Heart right ventricle (tissue), 16 donors: Measurements from ENCODE around the gene PVALEF. TPM values are rescaled to one million over a fixed set of nuclear protein-coding genes. Genes with fewer than 3 reads are reported as not detected.

Experiments used
- ATAC-seq, 8 donors: fragments of 200-7000 bp; cut with Tn5 transposase; one replicate each; pipeline ENCODE4 v1.9.1; 2020; ENCODE audit warnings: mild to moderate bottlenecking in 8 of 8, moderate library complexity in 8 of 8, moderate number of reproducible peaks in 1 of 8
- DNase-seq, 2 donors: peaks; one replicate each; pipeline ENCODE4 v3.0.0-alpha.2; 2020
- H3K27ac ChIP-seq, 10 donors: fragments of 200-600 bp; sonication (generic) in 2 of 10; one replicate each; pipeline versions ENCODE4 v1.5.0 to v1.8.0; 2020 to 2022; ENCODE audit warnings: mild to moderate bottlenecking in 3 of 10
- H3K27me3 ChIP-seq, 7 donors: fragments of 200-600 bp; one replicate each; pipeline ENCODE4 v1.8.0; 2021 to 2022; ENCODE audit warnings: mild to moderate bottlenecking in 2 of 7
- H3K36me3 ChIP-seq, 9 donors: fragments of 200-600 bp; sonication (generic) in 1 of 9; one replicate each; pipeline versions ENCODE4 v1.5.0 to v1.8.0; 2020 to 2022; ENCODE audit warnings: mild to moderate bottlenecking in 2 of 9
- H3K4me1 ChIP-seq, 9 donors: fragments of 200-600 bp; sonication (generic) in 1 of 9; one replicate each; pipeline versions ENCODE4 v1.5.0 to v1.8.0; 2020 to 2022; ENCODE audit warnings: mild to moderate bottlenecking in 4 of 9
- H3K4me3 ChIP-seq, 10 donors: fragments of 200-600 bp; sonication (generic) in 2 of 10; one replicate each; pipeline versions ENCODE4 v1.5.0 to v1.8.0; 2020 to 2022; ENCODE audit warnings: mild to moderate bottlenecking in 7 of 10, moderate library complexity in 2 of 10
- H3K9me3 ChIP-seq, 11 donors: fragments of 200-600 bp in 10 of 11; sonication (generic) in 2 of 11; one replicate each; pipeline versions ENCODE4 v1.5.0 to v1.8.0; 2013 to 2022; ENCODE audit warnings: mild to moderate bottlenecking in 2 of 11, control low read depth in 1 of 11, moderate library complexity in 1 of 11
- CTCF ChIP-seq, 9 donors: fragments of 200-600 bp; sonication (generic) in 2 of 9; IDR thresholded peaks; one replicate each; pipeline versions ENCODE4 v1.5.0 to v1.8.0; 2021 to 2022; ENCODE audit warnings: antibody characterized with exemption in 9 of 9, mild to moderate bottlenecking in 5 of 9, moderate library complexity in 1 of 9
- WGBS, 2 donors: extraction: QIAGEN DNeasy Blood & Tissue Kit; methylation state at CpG; one replicate each; pipeline ENCODE4 v1.1.7; 2013; ENCODE audit warnings: inconsistent platforms in 1 of 2; 5-methylcytosine and 5-hydroxymethylcytosine counted together
- intact Hi-C, 10 donors: fragments of 100-400 bp; cut with DNase I; formaldehyde crosslinking; loops; one replicate each; pipeline versions ENCODE4 v1.11.1 to v1.14.2; 2022
- polyA plus RNA-seq, 2 donors: library from polyadenylated mRNA; stranded (reverse); fragments of 200-250 nt; gene quantifications; one replicate each; pipeline ENCODE4 v1.2.3, GENCODE V29; 2013
- total RNA-seq, 10 donors: library from RNA; stranded (reverse); fragmentation: NEBNext Ultra II Directional in 3 of 10; extraction: Animal tissue kit (Norgen Biotek cat#: 25700) in 3 of 10; gene quantifications; one replicate each; pipeline versions ENCODE4 v1.2.1 to v1.2.4, GENCODE V29; 2021 to 2023
- donor health status: Arrhythmogenic right ventricular cardiomyopathy.
- donor health status: ischemic (EF 13 %, LVEDD 7.1; RV severe dilation, severe dysfunction).
- donor health status: healthy with polysubstance abuse.
- donor health status: DM: no; HTN: yes; CAD: no.
- donor health status: DM: no; HTN: no; CAD: no.
- donor health status: ischemic (EF 25% LVEDD 6.9; RV normal size, moderate dysfunction).
- donor health status: ischemic (EF 25% LVEDD 5.7; RV mildly dilated, moderate dysfunction).
- donor health status: healthy.
- donor health status: DM: yes; HTN: yes; CAD: no.
- donor health status: Ischemic cardiomyopathy.
- donor health status: ischemic (EF 35%, LVEDD 5.7; RV mildly dilated, moderate dysfunction).
- donor health status: nonischemic (EF 11% LVEDD 7.7; RV severe dilation, severe dysfunction).
- donor health status: DM: yes; HTN: yes; CAD: no.
- donor health status: PGD.
- donor health status: ischemic (EF 29% LVEDD 5.4; RV normal size, mild dysfunction).
- donor health status: nonischemic (EF 23%, LVEDD 6.1; RV moderate dilation, normal function).

The PVALEF gene
- total and polyA plus RNA-seq, 12 donors: not detected

- Histone ChIP-seq H3K36me3 (no peaks in the 10 kb centered on the region), H3K4me3 (no peak overlapping the region), H3K27me3 (peaks cover 0 to 28% (median 18%) of the 10 kb centered on the region in 7 donors), H3K4me1 (peaks cover 0 to 8% (median 5%) of the 10 kb centered on the region in 9 donors), H3K9me3 (no peaks in the 10 kb centered on the region), H3K27ac (no peak overlapping the region)
- WGBS, 2 donors: 97 to 100% methylated on average over 3 of the region's 3 CpGs
- no peak for TF ChIP-seq CTCF (IDR thresholded peaks at IDR 0.05)
- DNase-seq (no peak), ATAC-seq (no peak)
- intact Hi-C loops: no loop called here
These were observed 4.6 kb downstream of the PVALEF start for GRCh38 chr17:81169870-81170309.

- peaks cover 0 to 10% (median 0%) of the 10 kb centered on the region in 11 donors for H3K9me3 ChIP-seq
- H3K4me3 ChIP-seq: no peak overlapping the region
- WGBS, 2 donors: 90 to 93% methylated on average over 15 of the region's 15 CpGs
- no peaks in the 10 kb centered on the region for H3K36me3 ChIP-seq
- intact Hi-C loops: no loop called here
- no peak overlapping the region for H3K27ac ChIP-seq
- H3K27me3 ChIP-seq: peaks cover 0 to 19% (median 10%) of the 10 kb centered on the region in 7 donors
- ATAC-seq (no peak), DNase-seq (no peak)
- no peak for TF ChIP-seq CTCF (IDR thresholded peaks at IDR 0.05)
- peaks cover 0 to 4% (median 0%) of the 10 kb centered on the region in 9 donors for H3K4me1 ChIP-seq
These were observed 5.6 kb downstream of the PVALEF start for GRCh38 chr17:81170727-81171494.

GRCh38 chr17:81171941-81172340, 6.6 kb downstream of the PVALEF start:
- no peak overlapping the region for H3K27ac ChIP-seq
- H3K4me1 ChIP-seq: no peaks in the 10 kb centered on the region
- no peak overlapping the region for H3K4me3 ChIP-seq
- intact Hi-C loops: no loop called here
- DNase-seq: no peak
- no peaks in the 10 kb centered on the region for H3K36me3 ChIP-seq
- no peak for TF ChIP-seq CTCF (IDR thresholded peaks at IDR 0.05)
- peaks cover 0 to 11% (median 0%) of the 10 kb centered on the region in 11 donors for H3K9me3 ChIP-seq
- peak in 3 of 8 donors; percentile 17 to 42 (median 29) for ATAC-seq
- peaks cover 0 to 11% (median 4%) of the 10 kb centered on the region in 7 donors for H3K27me3 ChIP-seq
- WGBS, 2 donors: 62 to 67% methylated on average over 8 of the region's 8 CpGs

- intact Hi-C loops: no loop called here
- DNase-seq: no peak
- WGBS, 2 donors: 82 to 83% methylated on average over 11 of the region's 11 CpGs
- TF ChIP-seq CTCF (IDR thresholded peaks at IDR 0.05): no peak
- no peak overlapping the region for H3K27ac ChIP-seq
- no peaks in the 10 kb centered on the region for H3K36me3 ChIP-seq
- H3K27me3 ChIP-seq: no peaks in the 10 kb centered on the region
- no peak overlapping the region for H3K4me3 ChIP-seq
- no peak for ATAC-seq
- H3K4me1 ChIP-seq: no peaks in the 10 kb centered on the region
- peaks cover 0 to 11% (median 0%) of the 10 kb centered on the region in 11 donors for H3K9me3 ChIP-seq
These were observed 7.9 kb downstream of the PVALEF start for GRCh38 chr17:81173052-81173761.
